GM12891 (cell line): ENCODE results near the gene ST6GALNAC6.
A peak's percentile ranks its signal among the peaks of the same experiment; 100 is the strongest.
"Not testable (repeated sequence)": the region's sequence is repeated elsewhere in the genome, so short reads cannot be mapped to it uniquely, and the experiment has no call there.

Experiments used
- DNase-seq: peaks from one replicate; pipeline ENCODE4 v3.0.0; 2011; ENCODE audit warnings: low spot score; ENCODE audit not compliant: insufficient read length
- FAIRE-seq: peaks from 2 replicates; lab custom pipeline; 2011; peaks lifted over from hg19 to GRCh38; lab: Jason Lieb, UNC
- PAX5 ChIP-seq: IDR thresholded peaks from 2 replicates; pipeline ENCODE4 v1.6.1; 2011; ENCODE audit warnings: low read length, moderate library complexity, mild to moderate bottlenecking; ENCODE audit not compliant: insufficient read depth, severe bottlenecking
- POLR2A ChIP-seq: IDR thresholded peaks from 2 replicates; pipeline ENCODE4 v1.6.1; 2011; ENCODE audit warnings: low read depth, low read length, control low read depth
- POLR2AphosphoS5 ChIP-seq: IDR thresholded peaks from 2 replicates; pipeline ENCODE4 v1.6.1; 2011; ENCODE audit warnings: low read depth, low read length, control low read depth
- POU2F2 ChIP-seq: IDR thresholded peaks from 2 replicates; pipeline ENCODE4 v1.6.1; 2011; ENCODE audit warnings: low read depth, mild to moderate bottlenecking, control low read depth, low read length, moderate library complexity
- SPI1 ChIP-seq: IDR thresholded peaks from 2 replicates; pipeline ENCODE4 v1.6.1; 2011; ENCODE audit warnings: low read depth, low read length, control low read depth
- TAF1 ChIP-seq: IDR thresholded peaks from 2 replicates; pipeline ENCODE4 v1.6.1; 2011; ENCODE audit warnings: low read depth, low read length, control low read depth

Gene ST6GALNAC6

GRCh38 chr9:127893392-127893791 is 6.0 kb downstream of the ST6GALNAC6 start:
- no peak for FAIRE-seq
- TF ChIP-seq PAX5 (no peak), TAF1 (no peak), POLR2AphosphoS5 (no peak), SPI1 (no peak), POU2F2 (no peak), POLR2A (no peak)
- no peak for DNase-seq

- DNase-seq (no peak), FAIRE-seq (no peak)
- TF ChIP-seq TAF1 = no peak
- TF ChIP-seq POLR2AphosphoS5 = no peak
- TF ChIP-seq SPI1 = no peak
- no peak for TF ChIP-seq POU2F2
These were observed 6.6 kb downstream of the ST6GALNAC6 start for GRCh38 chr9:127892831-127893230.

GRCh38 chr9:127890053-127890452 is 9.3 kb downstream of the ST6GALNAC6 start:
- TF ChIP-seq TAF1 (no peak), PAX5 (no peak), POLR2A (no peak), SPI1 (no peak), POLR2AphosphoS5 (no peak)
- DNase-seq = no peak
- no peak for FAIRE-seq

GRCh38 chr9:127887792-127888191 is 11.6 kb downstream of the ST6GALNAC6 start:
- no peak for TF ChIP-seq POU2F2
- TF ChIP-seq POLR2A = no peak
- no peak for TF ChIP-seq TAF1
- no peak for TF ChIP-seq PAX5
- no peak for TF ChIP-seq SPI1
- no peak for TF ChIP-seq POLR2AphosphoS5
- FAIRE-seq (peak; percentile 76), DNase-seq (no peak)

- DNase-seq (no peak), FAIRE-seq (peak; percentile 28)
- TF ChIP-seq PAX5 (no peak), POLR2AphosphoS5 (no peak)
These were observed 12.9 kb downstream of the ST6GALNAC6 start for GRCh38 chr9:127886401-127886972.

- DNase-seq = no peak
- TF ChIP-seq TAF1 = no peak
- TF ChIP-seq PAX5 = no peak
- no peak for TF ChIP-seq POU2F2
- no peak for TF ChIP-seq SPI1
- no peak for TF ChIP-seq POLR2AphosphoS5
- TF ChIP-seq POLR2A = no peak
- no peak for FAIRE-seq
These were observed 13.7 kb downstream of the ST6GALNAC6 start for GRCh38 chr9:127885508-127886281.

GRCh38 chr9:127884976-127885490 is 14.4 kb downstream of the ST6GALNAC6 start:
- DNase-seq (no peak), FAIRE-seq (no peak)
- TF ChIP-seq POLR2AphosphoS5 (no peak), PAX5 (no peak), POLR2A (no peak), POU2F2 (no peak), TAF1 (no peak), SPI1 (no peak)

- DNase-seq (no peak), FAIRE-seq (no peak)
- TF ChIP-seq POLR2A (no peak), PAX5 (no peak), POU2F2 (no peak), TAF1 (no peak)
These were observed 14.9 kb downstream of the ST6GALNAC6 start for GRCh38 chr9:127884427-127884911.

GRCh38 chr9:127883959-127884358 is 15.4 kb downstream of the ST6GALNAC6 start:
- TF ChIP-seq POU2F2 = no peak
- TF ChIP-seq POLR2A = no peak
- TF ChIP-seq POLR2AphosphoS5 = no peak
- TF ChIP-seq SPI1 = no peak
- no peak for TF ChIP-seq TAF1
- no peak for FAIRE-seq
- no peak for DNase-seq

- not testable (repeated sequence) for DNase-seq, FAIRE-seq
These were observed 17.7 kb downstream of the ST6GALNAC6 start for GRCh38 chr9:127881715-127882114.

GRCh38 chr9:127880143-127880542 is 19.3 kb downstream of the ST6GALNAC6 start:
- DNase-seq = no peak
- no peak for FAIRE-seq
- peak; percentile 50 for TF ChIP-seq SPI1
- no peak for TF ChIP-seq TAF1
